Uterus (tissue), 4 donors: ENCODE data around the gene UBE4B. TPM values are rescaled to one million over a fixed set of nuclear protein-coding genes. Genes with fewer than 3 reads are reported as not detected.
A peak's percentile ranks its signal among the peaks of the same experiment; 100 is the strongest.
"Not testable (repeated sequence)": the region's sequence is repeated elsewhere in the genome, so short reads cannot be mapped to it uniquely, and the experiment has no call there.

Experiments used
- DNase-seq, 2 donors: peaks; one replicate each; pipeline ENCODE4 v3.0.0-alpha.2; 2019 to 2020
- H3K27ac ChIP-seq, 2 donors: fragments of 200-600 bp; sonication (generic); 1 replicate in 1 of 2; 2 replicates in 1 of 2; pipeline ENCODE4 v1.5.1; 2016 to 2018
- H3K27me3 ChIP-seq, 2 donors: fragments of 200-600 bp; sonication (generic); one replicate each; pipeline ENCODE4 v1.5.1; 2018 to 2019; ENCODE audit warnings: control low read depth in 1 of 2
- H3K36me3 ChIP-seq, 2 donors: fragments of 200-600 bp; sonication (generic); one replicate each; pipeline ENCODE4 v1.5.1; 2019; ENCODE audit warnings: control low read depth in 1 of 2
- H3K4me1 ChIP-seq, 2 donors: fragments of 200-600 bp; sonication (generic); one replicate each; pipeline ENCODE4 v1.5.1; 2018 to 2019; ENCODE audit warnings: control low read depth in 1 of 2
- H3K4me3 ChIP-seq, 2 donors: fragments of 200-600 bp; sonication (generic); 1 replicate in 1 of 2; 2 replicates in 1 of 2; pipeline ENCODE4 v1.5.1; 2018 to 2019; ENCODE audit warnings: mild to moderate bottlenecking in 1 of 2
- H3K9me3 ChIP-seq, 2 donors: fragments of 200-600 bp; sonication (generic); one replicate each; pipeline ENCODE4 v1.5.1; 2019; ENCODE audit warnings: control low read depth in 1 of 2
- POLR2A ChIP-seq, 2 donors: fragments of 450-650 bp; IDR thresholded peaks; one replicate each; pipeline ENCODE4 v1.6.1; 2016; ENCODE audit warnings: antibody characterized with exemption in 2 of 2, mild to moderate bottlenecking in 1 of 2, moderate library complexity in 1 of 2
- intact Hi-C: fragments of 100-400 bp; cut with DNase I; formaldehyde crosslinking; loops from one replicate; pipeline ENCODE4 v1.15.1; 2023; ENCODE audit warnings: low total_unique reads
- total RNA-seq, 4 donors: library from RNA; depleted of rRNA in 3 of 4; stranded (reverse); fragments of >200 nt in 3 of 4; gene quantifications; one replicate each; pipeline versions ENCODE4 v1.1.0 to v1.2.4, GENCODE V29; 2014 to 2023
- TF ChIP-seq, protein P1 (sequence below), 4 experiments: fragments of 200-600 bp in 2 of 4; fragments of 450-650 bp in 2 of 4; sonication (generic) in 2 of 4; IDR thresholded peaks; one replicate each; pipeline ENCODE4 v1.5.1; 2016 to 2019; ENCODE audit warnings: antibody characterized with exemption in 4 of 4, mild to moderate bottlenecking in 2 of 4, moderate library complexity in 1 of 4
- donor health status: DM: yes; HTN: yes; CAD: no.

UBE4B gene
- total RNA-seq, 4 donors from 2014 or later: 15.4 to 54.2 (median 30.4) TPM

DNA sequence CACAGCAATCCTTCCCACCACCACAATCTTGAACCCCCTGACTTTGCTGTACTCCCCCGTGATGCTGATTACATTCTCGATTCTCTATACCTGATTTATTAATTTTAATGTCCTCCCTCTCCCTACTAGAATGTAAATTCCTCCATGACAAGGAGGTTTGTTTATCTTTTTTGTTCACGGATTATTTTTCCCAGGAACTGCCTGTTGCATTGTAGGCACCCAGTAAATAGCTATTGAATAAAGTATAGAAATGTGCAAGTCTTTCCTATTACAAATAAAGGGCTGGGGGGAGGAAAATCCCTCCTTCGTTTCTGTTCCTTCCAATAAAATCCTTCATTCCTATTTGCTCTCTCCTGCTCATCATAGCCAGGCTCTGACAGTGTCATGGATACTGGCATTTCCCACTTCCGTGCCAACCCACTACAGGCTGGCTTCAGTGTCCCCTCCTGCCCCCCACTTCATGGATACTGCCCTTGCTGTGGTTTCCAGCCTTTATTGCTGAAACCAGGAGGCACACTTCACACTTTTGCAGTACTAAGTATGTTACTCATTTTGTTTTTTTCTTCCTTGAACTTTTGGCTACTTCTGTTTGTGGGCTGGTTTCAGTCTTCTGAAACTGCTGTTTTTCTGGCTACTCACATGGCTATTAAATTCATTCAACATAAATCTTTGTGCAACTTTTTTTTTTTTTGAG, 185.1 kb downstream of the UBE4B start:
- DNase-seq: no peak
- no peaks in the 10 kb centered on the region for H3K27me3 ChIP-seq
- peaks cover 0 to 14% of the 10 kb centered on the region in 2 donors for H3K4me1 ChIP-seq
- H3K36me3 ChIP-seq: no peaks in the 10 kb centered on the region
- no peak overlapping the region for H3K4me3 ChIP-seq
- no peaks in the 10 kb centered on the region for H3K9me3 ChIP-seq
- intact Hi-C loops: no loop called here
- no peak for TF ChIP-seq POLR2A (IDR thresholded peaks at IDR 0.05)
- TF ChIP-seq, protein P1, sequence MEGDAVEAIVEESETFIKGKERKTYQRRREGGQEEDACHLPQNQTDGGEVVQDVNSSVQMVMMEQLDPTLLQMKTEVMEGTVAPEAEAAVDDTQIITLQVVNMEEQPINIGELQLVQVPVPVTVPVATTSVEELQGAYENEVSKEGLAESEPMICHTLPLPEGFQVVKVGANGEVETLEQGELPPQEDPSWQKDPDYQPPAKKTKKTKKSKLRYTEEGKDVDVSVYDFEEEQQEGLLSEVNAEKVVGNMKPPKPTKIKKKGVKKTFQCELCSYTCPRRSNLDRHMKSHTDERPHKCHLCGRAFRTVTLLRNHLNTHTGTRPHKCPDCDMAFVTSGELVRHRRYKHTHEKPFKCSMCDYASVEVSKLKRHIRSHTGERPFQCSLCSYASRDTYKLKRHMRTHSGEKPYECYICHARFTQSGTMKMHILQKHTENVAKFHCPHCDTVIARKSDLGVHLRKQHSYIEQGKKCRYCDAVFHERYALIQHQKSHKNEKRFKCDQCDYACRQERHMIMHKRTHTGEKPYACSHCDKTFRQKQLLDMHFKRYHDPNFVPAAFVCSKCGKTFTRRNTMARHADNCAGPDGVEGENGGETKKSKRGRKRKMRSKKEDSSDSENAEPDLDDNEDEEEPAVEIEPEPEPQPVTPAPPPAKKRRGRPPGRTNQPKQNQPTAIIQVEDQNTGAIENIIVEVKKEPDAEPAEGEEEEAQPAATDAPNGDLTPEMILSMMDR (IDR thresholded peaks at IDR 0.05): no peak
- H3K27ac ChIP-seq: peak overlapping the region; percentile 33 to 67

GRCh38 chr1:10220200-10220599, 187.4 kb downstream of the UBE4B start:
- no peak for DNase-seq
- Histone ChIP-seq H3K4me1 (peaks cover 0 to 9% of the 10 kb centered on the region in 2 donors), H3K9me3 (no peaks in the 10 kb centered on the region), H3K27me3 (no peaks in the 10 kb centered on the region), H3K36me3 (no peaks in the 10 kb centered on the region), H3K27ac (no peak overlapping the region), H3K4me3 (no peak overlapping the region)
- no peak for TF ChIP-seq POLR2A (IDR thresholded peaks at IDR 0.05)
- TF ChIP-seq, protein P1 (IDR thresholded peaks at IDR 0.05): no peak
- intact Hi-C loops: no loop called here

GRCh38 chr1:10220657-10221056, 187.9 kb downstream of the UBE4B start:
- H3K4me1 ChIP-seq, H3K4me3 ChIP-seq, H3K9me3 ChIP-seq, H3K27ac ChIP-seq, intact Hi-C loops, DNase-seq, H3K27me3 ChIP-seq, H3K36me3 ChIP-seq: not testable (repeated sequence)

GRCh38 chr1:10225573-10225972, 192.8 kb downstream of the UBE4B start:
- Histone ChIP-seq H3K36me3 (no peaks in the 10 kb centered on the region), H3K4me1 (no peaks in the 10 kb centered on the region), H3K4me3 (no peak overlapping the region), H3K27ac (no peak overlapping the region), H3K27me3 (no peaks in the 10 kb centered on the region), H3K9me3 (no peaks in the 10 kb centered on the region)
- no peak for DNase-seq
- TF ChIP-seq, protein P1 (IDR thresholded peaks at IDR 0.05): no peak
- TF ChIP-seq POLR2A (IDR thresholded peaks at IDR 0.05): no peak
- intact Hi-C loops: no loop called here

GRCh38 chr1:10228528-10228927, 195.8 kb downstream of the UBE4B start:
- DNase-seq: no peak
- Histone ChIP-seq H3K27ac (no peak overlapping the region), H3K4me1 (no peaks in the 10 kb centered on the region), H3K9me3 (no peaks in the 10 kb centered on the region), H3K27me3 (no peaks in the 10 kb centered on the region), H3K4me3 (no peak overlapping the region), H3K36me3 (no peaks in the 10 kb centered on the region)
- TF ChIP-seq, protein P1 (IDR thresholded peaks at IDR 0.05): no peak
- no peak for TF ChIP-seq POLR2A (IDR thresholded peaks at IDR 0.05)
- intact Hi-C loops: no loop called here
